GM21381 (cell line): ENCODE results near the gene INPP5E.

Source experiments
- ATAC-seq: cut with Tn5 transposase; IDR thresholded peaks from one replicate; pipeline ENCODE4 v1.9.1; 2021; ENCODE audit warnings: mild to moderate bottlenecking, moderate library complexity; ENCODE audit not compliant: unreplicated experiment

The INPP5E gene

GRCh38 chr9:136451221-136451877 lies 11.7 kb upstream of the INPP5E start:
- ATAC-seq, result no peak

DNA sequence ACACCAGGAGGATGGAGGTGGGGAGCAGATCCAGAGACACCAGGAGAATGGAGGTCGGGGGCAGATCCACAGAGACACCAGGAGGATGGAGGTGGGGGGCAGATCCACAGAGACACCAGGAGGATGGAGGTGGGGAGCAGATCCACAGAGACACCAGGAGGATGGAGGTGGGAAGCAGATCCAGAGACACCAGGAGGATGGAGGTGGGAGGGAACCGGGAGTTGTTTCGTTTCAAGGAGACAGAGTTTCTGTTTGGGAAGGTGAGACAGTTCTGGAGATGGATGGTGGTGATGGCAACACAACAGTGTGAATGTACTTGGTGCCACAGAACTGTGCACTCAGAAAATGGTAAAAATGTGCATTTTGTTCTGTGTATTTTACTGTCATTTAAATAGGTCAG lies 9.0 kb upstream of the INPP5E start:
- ATAC-seq, result no peak

DNA sequence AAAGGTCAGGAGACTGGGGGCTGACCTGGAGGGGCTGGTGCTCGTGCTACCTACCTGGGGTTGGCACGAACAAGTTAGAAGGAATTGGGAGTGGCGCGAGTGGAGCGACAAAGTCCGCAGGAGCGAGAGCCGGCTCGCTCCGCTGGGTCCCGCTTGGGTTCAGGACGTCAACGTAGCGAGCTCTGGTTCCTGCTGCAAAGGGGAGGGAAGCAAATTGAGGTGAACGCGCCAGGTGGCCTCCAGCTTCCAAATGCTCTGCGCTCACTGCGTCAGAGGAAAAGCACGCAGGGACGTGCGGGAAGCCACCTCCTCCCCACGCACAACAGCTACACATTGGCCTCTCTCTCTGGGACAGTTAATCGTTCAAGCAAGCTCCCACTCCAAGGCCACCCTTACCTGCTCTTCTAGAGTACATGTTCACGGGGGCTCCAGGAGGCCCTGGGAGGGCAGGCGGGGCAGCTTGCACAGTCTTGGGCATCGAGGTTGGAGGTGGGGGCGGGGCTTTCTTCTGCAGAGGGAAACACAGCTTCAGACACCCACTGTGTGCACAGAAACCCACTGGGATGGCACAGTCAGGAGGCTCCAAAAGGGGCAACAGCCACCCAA lies 7.6 kb upstream of the INPP5E start:
- no peak for ATAC-seq

GRCh38 chr9:136445799-136446198 lies 6.2 kb upstream of the INPP5E start:
- no peak for ATAC-seq

DNA sequence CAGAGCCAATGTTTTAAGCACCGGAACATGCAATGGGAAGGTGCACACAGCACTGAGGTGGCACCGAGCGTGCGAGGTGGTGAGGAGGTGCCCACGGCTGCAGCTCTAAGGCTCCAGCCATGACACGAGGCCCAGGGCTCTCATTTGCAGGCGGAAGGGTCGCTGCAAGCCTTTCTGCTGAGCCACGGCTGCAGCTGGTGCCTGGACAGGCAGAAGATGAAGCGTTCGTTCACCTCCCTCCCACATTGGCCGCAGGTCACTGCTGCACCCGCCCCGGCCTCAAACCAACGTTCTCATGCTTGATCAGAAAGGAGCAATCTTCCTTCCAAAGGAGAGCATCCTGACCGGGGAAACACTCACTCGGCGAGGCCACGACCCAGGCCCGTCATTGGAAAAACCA lies 4.5 kb upstream of the INPP5E start:
- no peak for ATAC-seq

DNA sequence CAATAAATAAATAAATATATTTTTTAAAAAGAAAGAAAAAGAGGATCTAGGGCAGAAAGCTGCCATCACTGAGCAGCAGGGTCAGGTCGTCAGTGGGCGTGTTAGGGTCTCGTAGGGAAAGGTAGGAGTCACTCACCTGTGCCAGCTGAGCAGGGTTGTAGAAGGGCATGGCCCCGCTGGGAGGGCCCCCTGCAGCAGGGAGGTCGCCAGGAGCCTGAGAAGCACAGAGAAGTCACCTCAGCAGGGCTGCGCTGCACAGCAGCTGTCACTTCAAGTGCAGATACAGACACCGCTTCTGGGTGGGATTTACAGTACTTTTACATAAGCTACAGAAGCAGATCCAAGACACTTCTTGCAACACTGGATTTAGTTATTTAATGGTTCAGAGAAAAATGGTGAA lies 4.0 kb upstream of the INPP5E start:
- no peak for ATAC-seq

DNA sequence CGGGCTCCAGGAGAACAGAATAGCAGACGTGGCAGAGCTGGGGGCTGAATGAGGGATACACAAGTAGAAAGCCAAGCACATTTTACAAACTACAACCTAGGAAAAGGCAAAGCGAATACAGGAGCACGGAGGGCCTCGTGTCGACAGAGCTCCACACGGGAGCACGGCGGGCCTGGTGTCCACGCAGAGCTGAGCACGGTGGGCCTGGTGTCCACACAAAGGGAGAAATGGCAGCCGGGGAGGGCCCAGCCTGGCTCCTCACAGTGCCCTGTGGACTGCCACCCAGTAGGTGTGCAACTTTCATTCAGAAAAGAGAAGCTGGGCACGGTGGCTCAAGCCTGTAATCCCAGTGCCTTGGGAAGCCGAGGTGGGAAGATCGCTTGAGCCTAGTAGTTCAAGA lies 3.4 kb upstream of the INPP5E start:
- no peak for ATAC-seq

GRCh38 chr9:136442265-136442664 lies 2.6 kb upstream of the INPP5E start:
- no peak for ATAC-seq

DNA sequence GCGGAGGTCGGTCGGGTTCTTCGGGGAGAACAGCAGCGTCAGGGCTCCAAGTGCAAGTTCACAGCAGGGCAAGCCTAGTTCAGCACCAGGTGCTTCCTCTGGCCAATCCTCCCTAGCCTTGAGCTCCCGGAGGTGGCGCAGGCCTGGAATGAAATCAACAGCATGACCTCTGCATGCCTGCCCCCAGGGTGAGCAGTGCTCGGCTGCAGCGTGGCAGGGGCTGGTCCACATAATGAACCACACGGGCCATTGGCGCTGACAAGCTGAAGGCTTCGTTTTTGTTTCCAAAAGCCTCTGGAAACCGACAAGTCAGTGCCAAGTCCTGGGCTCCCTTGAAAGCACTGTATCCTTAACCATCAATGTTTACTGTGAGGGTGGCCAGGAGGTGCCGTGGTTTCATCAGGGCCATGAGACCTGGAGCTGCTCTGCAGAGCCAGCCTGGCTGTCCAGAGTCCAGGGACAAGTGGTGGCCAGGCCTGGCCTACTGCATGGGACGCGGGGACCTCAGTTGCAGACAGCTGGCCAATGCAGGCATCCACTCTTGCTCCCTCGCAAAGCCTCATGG lies 2.1 kb upstream of the INPP5E start:
- ATAC-seq, result no peak

DNA sequence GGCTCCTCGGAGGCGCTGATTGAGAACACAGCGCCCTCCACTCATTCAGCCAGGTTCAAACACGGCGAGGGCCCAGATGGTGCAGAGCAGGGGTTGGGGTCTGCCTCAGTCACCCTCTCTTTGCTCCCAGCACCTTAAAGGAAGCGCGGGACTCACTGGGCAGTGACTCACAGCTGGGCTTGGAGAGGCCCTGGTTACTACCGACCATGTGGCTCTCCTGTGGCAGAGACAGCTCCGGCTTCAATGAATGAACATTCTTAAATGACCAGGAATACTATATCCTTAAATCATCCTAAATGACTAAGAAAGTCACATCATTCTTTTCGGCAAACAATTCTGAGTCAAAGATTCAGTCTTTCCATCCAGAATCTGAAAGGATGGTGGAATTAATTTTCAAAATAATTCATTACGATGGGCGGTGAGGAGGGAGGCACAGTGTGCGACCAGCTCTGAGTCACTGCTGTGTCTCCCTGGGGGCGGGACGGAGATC lies 1.6 kb upstream of the INPP5E start:
- no peak for ATAC-seq

DNA sequence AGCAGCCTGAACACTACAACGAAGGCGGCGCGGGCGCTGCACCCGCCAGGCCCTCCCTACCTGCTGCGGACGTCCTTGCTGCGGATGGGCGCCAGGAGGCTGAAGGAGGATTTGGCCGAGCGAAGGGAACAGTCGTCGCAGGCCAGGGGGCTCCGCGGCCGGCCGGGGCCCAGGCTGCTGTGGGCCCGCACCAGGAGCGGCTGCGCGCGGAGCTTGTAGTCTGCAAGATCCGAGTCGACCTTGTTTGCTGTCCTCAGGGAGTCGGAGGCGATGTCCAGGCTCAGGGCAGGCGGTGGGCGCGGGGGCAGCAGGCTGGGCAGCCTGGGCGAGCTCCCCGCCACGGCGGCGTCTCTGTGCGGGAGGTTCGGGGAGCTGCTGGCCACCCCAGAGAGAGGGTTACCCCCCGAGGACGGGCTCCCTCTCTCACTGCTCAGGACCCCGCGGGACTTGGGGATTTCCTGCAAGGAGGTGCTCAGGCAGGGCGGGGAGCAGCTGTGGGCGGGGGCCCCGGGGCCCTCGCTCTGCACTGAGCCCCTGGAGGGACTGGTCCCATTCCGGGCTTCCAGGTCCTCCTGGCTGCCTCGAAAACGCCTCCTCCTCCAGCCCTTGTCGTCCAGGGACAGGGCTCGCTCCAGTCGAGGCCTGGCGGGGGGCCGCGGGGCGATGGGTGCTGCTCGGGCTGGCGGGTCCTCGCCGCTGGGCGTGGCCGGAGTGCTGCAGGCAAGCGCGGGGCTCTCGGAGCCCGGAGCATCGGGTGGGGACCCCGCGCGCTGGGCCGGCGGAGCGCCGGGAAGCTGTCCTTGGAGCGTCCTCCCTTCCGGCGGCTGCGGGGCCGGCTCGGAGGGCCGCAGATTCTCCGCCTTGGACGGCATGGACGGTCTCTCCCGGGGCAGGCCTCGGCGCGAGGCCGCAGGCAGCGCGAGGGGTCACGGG lies 831 bp downstream of the INPP5E start:
- peak; percentile 35 for ATAC-seq

GRCh38 chr9:136437839-136438547 lies 1.7 kb downstream of the INPP5E start:
- ATAC-seq, result no peak

DNA sequence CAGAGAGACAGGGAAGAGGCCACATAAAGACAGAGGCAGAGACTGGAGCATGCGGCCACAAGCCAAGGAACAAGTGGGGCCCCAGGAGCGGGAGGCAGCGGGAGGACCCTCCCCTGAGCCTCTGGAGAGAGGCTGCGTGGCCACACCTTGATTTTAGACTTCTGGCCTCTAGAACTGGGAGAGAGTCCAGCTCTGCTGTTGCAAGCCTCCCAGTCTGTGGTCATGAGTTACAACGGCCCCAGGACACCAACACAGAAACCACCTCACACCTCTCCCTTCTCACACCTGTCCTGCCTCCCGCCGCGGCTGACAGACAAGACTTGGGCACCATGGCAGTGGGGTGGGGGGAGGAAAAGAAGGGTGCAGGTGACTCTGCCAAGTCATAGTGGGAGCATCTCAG lies 2.2 kb downstream of the INPP5E start:
- ATAC-seq, result no peak

- no peak for ATAC-seq
These were observed 3.5 kb downstream of the INPP5E start for GRCh38 chr9:136436055-136436634.

DNA sequence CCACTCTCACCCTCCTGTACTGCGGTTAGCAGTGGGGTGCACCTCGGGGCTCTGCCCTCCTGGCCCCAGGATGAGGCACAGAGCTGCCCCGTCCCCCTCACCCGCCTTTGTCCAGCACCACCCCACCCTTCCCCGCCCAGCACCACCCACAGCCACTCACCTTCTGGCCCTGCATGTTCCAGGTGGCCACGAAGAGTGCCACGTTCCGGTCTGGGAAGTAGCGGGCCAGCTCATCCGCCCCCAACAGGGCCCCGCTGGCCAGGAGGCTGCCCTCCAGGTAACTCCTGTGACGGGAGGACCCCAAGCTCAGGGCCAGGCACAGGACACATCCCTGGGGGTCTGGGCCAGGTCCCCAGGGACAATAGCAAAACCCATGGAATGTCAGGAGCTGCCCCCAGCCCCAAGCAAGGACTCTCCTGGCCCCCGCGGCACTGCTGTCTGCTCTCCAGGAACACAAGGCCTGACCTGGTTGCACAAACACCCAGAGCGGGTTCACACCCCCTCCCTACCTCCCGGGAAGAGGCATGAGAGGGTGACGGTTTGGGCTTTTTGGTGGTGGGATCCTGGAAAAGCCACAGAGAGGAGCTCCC lies 5.0 kb downstream of the INPP5E start:
- no peak for ATAC-seq

DNA sequence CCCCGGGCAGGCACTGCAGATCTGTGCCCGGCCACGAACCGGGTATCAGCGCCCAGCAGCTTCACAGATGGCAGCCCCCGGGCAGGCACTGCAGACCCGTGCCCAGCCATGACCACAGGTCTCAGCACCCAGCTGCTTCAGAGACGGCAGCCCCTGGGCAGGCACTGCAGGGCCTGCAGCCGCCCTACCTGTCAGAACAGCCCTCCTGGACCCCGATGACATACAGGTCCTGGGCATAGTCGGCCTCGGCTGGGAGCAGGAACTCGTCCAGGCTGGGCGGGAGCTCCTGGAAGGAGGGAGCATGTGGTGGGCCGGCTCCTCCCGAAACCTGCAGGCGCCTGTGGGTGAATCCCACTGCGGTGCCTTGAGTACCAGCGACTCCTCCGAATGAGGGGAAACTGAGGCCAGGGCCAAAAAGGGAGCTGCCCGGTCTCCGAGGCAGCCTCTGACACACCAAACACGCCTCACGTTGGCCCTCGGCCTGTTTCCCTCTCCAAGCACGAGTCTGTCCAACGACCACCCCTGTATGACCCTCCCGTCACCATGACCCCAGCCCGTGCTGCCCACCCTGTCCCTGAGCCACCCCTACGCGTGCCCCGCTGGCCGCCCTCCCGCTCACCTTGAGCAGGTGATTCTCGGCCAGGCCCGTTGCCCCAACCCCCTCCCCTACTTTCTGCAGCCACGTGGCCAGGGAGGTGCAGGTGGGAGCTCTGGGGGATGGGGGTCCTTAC lies 5.6 kb downstream of the INPP5E start:
- ATAC-seq, result no peak

DNA sequence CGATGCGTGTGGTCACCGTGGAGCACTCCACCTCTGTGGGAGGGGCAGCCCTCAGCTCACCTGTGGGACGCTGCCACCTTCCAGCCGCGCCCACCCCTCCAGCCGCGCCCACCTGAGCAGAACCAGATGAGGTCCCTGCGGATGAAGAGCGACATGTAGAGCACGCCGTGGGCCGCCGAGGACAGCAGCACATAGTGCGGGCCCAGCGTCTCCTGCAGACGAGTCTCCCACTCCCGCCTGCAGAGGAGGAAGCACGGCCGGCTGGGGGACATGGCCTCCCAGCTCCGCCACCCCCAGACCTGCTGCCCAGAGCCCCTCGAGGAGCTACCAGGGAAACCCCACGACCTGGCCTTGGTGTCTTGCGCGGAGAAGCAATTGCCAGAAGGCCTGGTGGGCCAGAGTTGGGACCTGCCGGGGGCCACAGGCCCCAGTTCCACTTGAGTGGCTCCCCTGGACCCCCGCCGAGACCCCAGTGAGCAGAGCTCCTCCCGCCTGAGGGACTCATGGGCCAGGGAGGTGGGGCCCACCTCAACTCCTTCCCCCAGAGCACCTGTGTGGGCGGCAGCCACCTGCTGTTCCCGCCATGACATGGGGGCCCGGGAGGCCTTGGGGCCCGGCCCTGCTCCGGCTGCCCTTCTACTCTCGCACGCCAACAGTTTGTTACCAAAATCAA lies 6.5 kb downstream of the INPP5E start:
- ATAC-seq, result no peak

GRCh38 chr9:136432591-136432990 lies 7.1 kb downstream of the INPP5E start:
- ATAC-seq, result no peak
